ENCODE measurements around the gene CCDC34.

The CCDC34 gene

GRCh38 chr11:27384227-27384626, 21.2 kb upstream of the CCDC34 start:
- Mint-ChIP-seq H3K9me3 (no peaks in the 10 kb centered on the region), H3K27me3 (ENCODE audit: low read depth) (no peaks in the 10 kb centered on the region), H3K4me3 (no peak overlapping the region), H3K4me1 (ENCODE audit: low read depth) (no peaks in the 10 kb centered on the region), H3K36me3 (ENCODE audit: low read depth) (no peaks in the 10 kb centered on the region), H3K27ac (no peak overlapping the region)

DNA sequence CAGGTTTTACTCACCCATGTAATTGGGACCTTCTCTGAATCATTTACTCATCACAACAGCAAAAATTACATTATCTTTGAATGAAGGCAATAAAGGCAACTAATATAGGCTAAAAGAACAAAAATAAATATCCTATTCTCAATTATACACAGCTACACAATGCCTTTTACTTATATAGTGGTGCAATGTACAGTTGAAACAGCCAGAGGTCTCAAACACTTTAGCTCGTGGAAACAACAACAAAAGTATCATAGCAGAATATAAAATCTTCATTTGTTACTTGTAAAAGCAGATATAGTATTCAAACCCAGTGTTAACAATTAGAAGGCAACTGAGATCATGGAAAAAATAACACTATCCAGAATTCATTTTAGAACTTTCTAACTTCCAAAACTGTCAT, 20.6 kb upstream of the CCDC34 start:
- H3K4me1 Mint-ChIP-seq (ENCODE audit: low read depth) = no peaks in the 10 kb centered on the region
- H3K4me3 Mint-ChIP-seq = no peak overlapping the region
- H3K27me3 Mint-ChIP-seq (ENCODE audit: low read depth) = peaks cover 3% of the 10 kb centered on the region
- no peaks in the 10 kb centered on the region for H3K36me3 Mint-ChIP-seq (ENCODE audit: low read depth)
- H3K9me3 Mint-ChIP-seq = no peaks in the 10 kb centered on the region
- no peak overlapping the region for H3K27ac Mint-ChIP-seq

DNA sequence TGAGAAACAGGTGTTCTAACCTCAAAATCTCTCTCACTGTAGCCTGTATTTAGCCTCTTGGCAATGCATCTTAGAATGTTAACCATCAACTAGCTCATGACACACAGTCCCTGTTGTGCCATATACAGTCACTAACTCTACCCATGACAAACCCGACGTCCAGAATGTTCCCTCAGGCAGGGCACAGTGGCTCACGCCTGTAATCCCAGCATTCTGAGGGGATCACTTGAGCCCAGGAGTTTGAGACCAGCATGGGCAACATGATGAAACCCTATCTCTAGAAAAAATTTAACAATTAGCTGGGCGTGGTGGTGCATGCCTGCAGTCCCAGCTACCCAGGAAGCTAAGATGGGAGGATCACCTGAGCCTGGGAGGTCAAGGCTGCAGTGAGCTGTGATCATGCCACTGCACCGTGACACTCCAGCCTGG, 18.2 kb upstream of the CCDC34 start:
- Mint-ChIP-seq H3K27me3 (ENCODE audit: low read depth) (peaks cover 6% of the 10 kb centered on the region), H3K27ac (no peak overlapping the region), H3K4me1 (ENCODE audit: low read depth) (no peaks in the 10 kb centered on the region), H3K4me3 (no peak overlapping the region), H3K36me3 (ENCODE audit: low read depth) (no peaks in the 10 kb centered on the region), H3K9me3 (no peaks in the 10 kb centered on the region)

- Mint-ChIP-seq H3K27ac (no peak overlapping the region), H3K4me3 (no peak overlapping the region), H3K27me3 (ENCODE audit: low read depth) (peaks cover 6% of the 10 kb centered on the region), H3K4me1 (ENCODE audit: low read depth) (no peaks in the 10 kb centered on the region), H3K36me3 (ENCODE audit: low read depth) (no peaks in the 10 kb centered on the region), H3K9me3 (no peaks in the 10 kb centered on the region)
Measured at GRCh38 chr11:27380771-27381170, 17.8 kb upstream of the CCDC34 start.

DNA sequence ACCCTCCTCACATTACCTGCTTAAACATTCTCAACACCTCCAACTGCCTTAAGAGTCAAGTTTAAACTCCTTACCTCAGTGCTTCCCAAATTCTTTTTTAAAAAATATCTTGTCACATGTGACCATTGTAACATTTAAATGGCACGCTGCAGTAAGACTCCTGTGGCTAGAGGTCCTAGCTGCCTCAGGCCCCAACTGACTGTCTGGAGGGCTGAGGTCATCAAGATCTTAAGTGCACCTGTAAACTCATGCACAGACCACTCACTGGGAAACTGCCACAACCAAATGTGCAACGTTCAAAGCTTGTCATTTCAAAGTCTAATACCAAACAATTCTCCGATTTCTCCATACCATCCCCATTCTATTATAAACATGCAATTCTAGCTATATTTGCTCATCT, 16.4 kb upstream of the CCDC34 start:
- Mint-ChIP-seq H3K9me3 (no peaks in the 10 kb centered on the region), H3K36me3 (ENCODE audit: low read depth) (no peaks in the 10 kb centered on the region), H3K4me1 (ENCODE audit: low read depth) (no peaks in the 10 kb centered on the region), H3K27me3 (ENCODE audit: low read depth) (peaks cover 6% of the 10 kb centered on the region), H3K4me3 (no peak overlapping the region), H3K27ac (no peak overlapping the region)

- H3K36me3 Mint-ChIP-seq (ENCODE audit: low read depth) = no peaks in the 10 kb centered on the region
- H3K27ac Mint-ChIP-seq = no peak overlapping the region
- H3K4me1 Mint-ChIP-seq (ENCODE audit: low read depth) = no peaks in the 10 kb centered on the region
- H3K4me3 Mint-ChIP-seq = no peak overlapping the region
- no peaks in the 10 kb centered on the region for H3K9me3 Mint-ChIP-seq
- peaks cover 6% of the 10 kb centered on the region for H3K27me3 Mint-ChIP-seq (ENCODE audit: low read depth)
Measured at GRCh38 chr11:27375370-27375769, 12.4 kb upstream of the CCDC34 start.

DNA sequence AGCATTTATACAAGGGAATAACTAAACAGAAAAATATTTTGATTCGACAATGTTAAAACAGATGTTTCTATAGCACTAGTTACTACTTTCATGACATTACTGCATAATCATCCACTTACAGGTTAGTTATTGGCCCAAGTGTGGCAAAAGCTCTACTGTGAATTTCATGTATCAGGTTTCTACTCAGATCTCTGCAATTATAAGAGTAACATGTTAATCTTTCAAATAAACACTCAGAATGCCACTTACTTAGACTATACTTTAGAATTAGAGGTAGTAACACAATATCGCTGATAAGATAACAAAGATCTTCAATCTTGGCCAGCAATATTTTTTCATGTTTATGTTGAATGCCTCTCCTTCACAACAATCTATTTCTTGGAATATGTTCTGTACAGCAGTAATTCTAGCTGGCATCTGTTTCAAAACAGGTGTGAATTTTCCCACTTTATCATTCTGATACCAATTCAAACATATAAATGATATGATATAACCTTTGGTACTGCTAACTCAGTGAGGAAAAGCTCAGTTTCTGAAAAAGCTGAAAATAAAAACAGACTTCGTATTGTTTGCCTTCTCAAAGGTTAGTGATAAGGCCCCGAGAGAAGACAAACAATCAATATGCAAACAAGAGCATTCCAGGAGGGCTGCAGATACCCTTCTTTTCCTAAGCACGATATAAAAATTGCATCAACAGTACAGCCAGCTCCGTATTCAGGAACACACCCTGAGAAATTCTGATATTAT, 11.0 kb upstream of the CCDC34 start:
- peaks cover 5% of the 10 kb centered on the region for H3K27me3 Mint-ChIP-seq (ENCODE audit: low read depth)
- H3K36me3 Mint-ChIP-seq (ENCODE audit: low read depth) = no peaks in the 10 kb centered on the region
- no peak overlapping the region for H3K27ac Mint-ChIP-seq
- no peak overlapping the region for H3K4me3 Mint-ChIP-seq
- H3K9me3 Mint-ChIP-seq = no peaks in the 10 kb centered on the region
- no peaks in the 10 kb centered on the region for H3K4me1 Mint-ChIP-seq (ENCODE audit: low read depth)

- Mint-ChIP-seq H3K9me3 (no peaks in the 10 kb centered on the region), H3K36me3 (ENCODE audit: low read depth) (no peaks in the 10 kb centered on the region)
Measured at GRCh38 chr11:27373392-27373791, 10.4 kb upstream of the CCDC34 start.

GRCh38 chr11:27372164-27372563, 9.1 kb upstream of the CCDC34 start:
- Mint-ChIP-seq H3K4me3 (no peak overlapping the region), H3K9me3 (no peaks in the 10 kb centered on the region), H3K27ac (no peak overlapping the region), H3K27me3 (ENCODE audit: low read depth) (peaks cover 3% of the 10 kb centered on the region), H3K36me3 (ENCODE audit: low read depth) (no peaks in the 10 kb centered on the region), H3K4me1 (ENCODE audit: low read depth) (no peaks in the 10 kb centered on the region)

More at GRCh38 chr11:27373392-27373791, 10.4 kb upstream of the CCDC34 start:
- H3K27me3 Mint-ChIP-seq (ENCODE audit: low read depth) = peaks cover 3% of the 10 kb centered on the region
- no peak overlapping the region for H3K27ac Mint-ChIP-seq
- H3K4me3 Mint-ChIP-seq = no peak overlapping the region
- no peaks in the 10 kb centered on the region for H3K4me1 Mint-ChIP-seq (ENCODE audit: low read depth)

- H3K4me1 Mint-ChIP-seq (ENCODE audit: low read depth) = no peaks in the 10 kb centered on the region
- no peak overlapping the region for H3K27ac Mint-ChIP-seq
- no peaks in the 10 kb centered on the region for H3K27me3 Mint-ChIP-seq (ENCODE audit: low read depth)
- H3K36me3 Mint-ChIP-seq (ENCODE audit: low read depth) = no peaks in the 10 kb centered on the region
- no peak overlapping the region for H3K4me3 Mint-ChIP-seq
- no peaks in the 10 kb centered on the region for H3K9me3 Mint-ChIP-seq
Measured at GRCh38 chr11:27371489-27371888, 8.5 kb upstream of the CCDC34 start.

DNA sequence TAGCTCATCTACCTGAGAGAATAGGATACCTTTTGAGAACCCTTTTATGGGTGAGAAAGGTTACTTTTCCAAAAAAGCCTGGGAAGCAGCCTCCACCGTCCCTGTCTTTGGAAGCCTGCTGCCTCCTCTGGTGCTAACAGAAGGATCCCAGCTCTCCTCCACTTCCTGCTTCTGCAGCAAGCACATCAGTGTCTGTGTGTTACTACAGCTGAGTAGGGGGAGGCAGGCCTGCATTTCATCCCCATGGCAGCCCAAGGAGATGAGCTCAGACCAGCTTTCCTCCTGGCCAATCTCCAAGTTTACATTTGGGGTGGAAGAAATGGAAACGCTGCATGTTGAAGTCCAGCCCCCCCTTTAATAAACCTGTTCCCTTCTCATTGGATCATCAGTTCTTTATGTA, 7.4 kb upstream of the CCDC34 start:
- no peak overlapping the region for H3K27ac Mint-ChIP-seq
- H3K4me3 Mint-ChIP-seq = no peak overlapping the region
- H3K9me3 Mint-ChIP-seq = no peaks in the 10 kb centered on the region
- no peaks in the 10 kb centered on the region for H3K27me3 Mint-ChIP-seq (ENCODE audit: low read depth)
- no peaks in the 10 kb centered on the region for H3K4me1 Mint-ChIP-seq (ENCODE audit: low read depth)
- H3K36me3 Mint-ChIP-seq (ENCODE audit: low read depth) = no peaks in the 10 kb centered on the region

DNA sequence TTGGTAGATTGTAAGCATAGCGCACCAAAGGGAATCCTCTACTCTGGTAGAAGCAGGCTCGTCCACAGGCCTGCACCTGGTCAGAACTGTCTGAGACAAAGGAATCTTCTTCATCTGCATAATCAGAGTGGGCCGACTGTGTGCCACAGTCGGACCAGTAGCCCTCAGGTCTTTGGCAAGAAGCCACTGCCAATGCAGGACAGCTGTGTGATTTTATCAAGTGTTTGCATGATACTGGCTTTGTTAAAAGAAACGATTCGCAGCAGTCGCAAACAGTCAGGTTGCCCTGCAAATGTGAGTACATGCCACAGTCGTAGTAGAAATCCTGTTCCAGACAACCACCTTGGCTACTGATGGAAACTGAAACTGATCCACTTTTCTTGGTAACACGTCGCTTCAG, 4.9 kb upstream of the CCDC34 start:
- Mint-ChIP-seq H3K4me3 (no peak overlapping the region), H3K4me1 (ENCODE audit: low read depth) (peaks cover 8% of the 10 kb centered on the region), H3K27ac (no peak overlapping the region), H3K9me3 (no peaks in the 10 kb centered on the region), H3K36me3 (ENCODE audit: low read depth) (no peaks in the 10 kb centered on the region), H3K27me3 (ENCODE audit: low read depth) (no peaks in the 10 kb centered on the region)

- H3K27me3 Mint-ChIP-seq (ENCODE audit: low read depth) = no peaks in the 10 kb centered on the region
- no peaks in the 10 kb centered on the region for H3K36me3 Mint-ChIP-seq (ENCODE audit: low read depth)
- H3K4me3 Mint-ChIP-seq = peak overlapping the region; percentile 89
- H3K4me1 Mint-ChIP-seq (ENCODE audit: low read depth) = peaks cover 22% of the 10 kb centered on the region
- H3K27ac Mint-ChIP-seq = peak overlapping the region; percentile 83
- no peaks in the 10 kb centered on the region for H3K9me3 Mint-ChIP-seq
Measured at GRCh38 chr11:27363576-27364117, 632 bp upstream of the CCDC34 start.

GRCh38 chr11:27361649-27362431, 1.2 kb downstream of the CCDC34 start:
- no peaks in the 10 kb centered on the region for H3K27me3 Mint-ChIP-seq (ENCODE audit: low read depth)
- H3K36me3 Mint-ChIP-seq (ENCODE audit: low read depth) = no peaks in the 10 kb centered on the region
- no peak overlapping the region for H3K27ac Mint-ChIP-seq
- no peaks in the 10 kb centered on the region for H3K9me3 Mint-ChIP-seq
- H3K4me3 Mint-ChIP-seq = peak overlapping the region; percentile 88
- peaks cover 22% of the 10 kb centered on the region for H3K4me1 Mint-ChIP-seq (ENCODE audit: low read depth)

DNA sequence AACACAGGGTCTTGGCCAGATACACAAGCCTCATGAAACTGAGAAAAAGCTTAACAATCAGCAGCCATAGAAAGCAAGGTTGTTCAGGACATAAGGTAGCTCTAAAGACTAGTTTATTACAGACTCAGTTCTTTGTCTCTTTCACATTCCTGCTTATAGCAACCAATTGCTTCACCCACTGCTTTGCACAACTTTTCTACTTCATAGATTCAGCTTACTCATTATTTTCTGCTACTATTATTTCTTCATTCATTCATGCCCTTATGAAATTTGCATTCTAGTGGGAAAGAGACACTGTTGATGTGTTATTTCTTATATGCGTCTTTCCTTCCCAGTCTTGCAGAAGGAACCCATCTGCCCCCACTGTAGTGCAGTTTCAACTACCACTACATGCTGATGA, 4.7 kb downstream of the CCDC34 start:
- H3K9me3 Mint-ChIP-seq = no peaks in the 10 kb centered on the region
- H3K4me3 Mint-ChIP-seq = no peak overlapping the region
- no peak overlapping the region for H3K27ac Mint-ChIP-seq
- no peaks in the 10 kb centered on the region for H3K27me3 Mint-ChIP-seq (ENCODE audit: low read depth)
- no peaks in the 10 kb centered on the region for H3K36me3 Mint-ChIP-seq (ENCODE audit: low read depth)
- H3K4me1 Mint-ChIP-seq (ENCODE audit: low read depth) = peaks cover 14% of the 10 kb centered on the region

Data from T-helper 1 cell treated with Interleukin-12 subunit alpha and Interleukin-12 subunit beta and Interleukin-4 antibody, amounts not matched to agents 30 μg/mL and 1 μg/mL, for 36 hours (primary cell).